Measurements from ENCODE around the gene ARMC12. TPM values are rescaled to one million over a fixed set of nuclear protein-coding genes. Genes with fewer than 3 reads are reported as not detected.

ARMC12 gene
- total and polyA plus RNA-seq, 2 of the 4 experiments (the other 2 are of a cell fraction), result 0.18 to 0.74 TPM

GRCh38 chr6:35718911-35719381 is 17.9 kb upstream of the ARMC12 start:
- peak overlapping the region; percentile 50 for H2AFZ ChIP-seq (replicated peaks; ENCODE audit: low read length, poor library complexity)
- H4K20me1 ChIP-seq (ENCODE audit: insufficient read depth, low read length), result no peaks in the 10 kb centered on the region
- H2BK120ac ChIP-seq (ENCODE audit: low read depth, low read length), result no peak overlapping the region
- H3K18ac ChIP-seq (ENCODE audit: low read depth, low read length), result no peak overlapping the region
- H3K9me3 ChIP-seq (ENCODE audit: control insufficient read depth, insufficient read depth, low read length), result no peaks in the 10 kb centered on the region
- CTCF ChIA-PET, result no interaction called here
- TF ChIP-seq MAZ (IDR thresholded peaks at IDR 0.05; ENCODE audit: borderline replicate concordance, low read depth, low read length) (no peak), CEBPB (IDR thresholded peaks at IDR 0.05; ENCODE audit: low read depth, low read length) (no peak), RAD21 (IDR thresholded peaks at IDR 0.05; ENCODE audit: low read length) (no peak), CTCF (conservative IDR thresholded peaks at IDR 0.05; ENCODE audit: low read depth, low read length) (no peak), BHLHE40 (IDR thresholded peaks at IDR 0.05; ENCODE audit: low read depth, low read length) (no peak), USF2 (IDR thresholded peaks at IDR 0.05; ENCODE audit: low read depth, low read length) (no peak), MAFK (IDR thresholded peaks at IDR 0.05; ENCODE audit: low read depth, low read length) (no peak), FOS (IDR thresholded peaks at IDR 0.05; ENCODE audit: low read depth, low read length) (no peak), NFE2L2 (IDR thresholded peaks at IDR 0.05; ENCODE audit: low read depth, low read length) (no peak), SMC3 (IDR thresholded peaks at IDR 0.05; ENCODE audit: low read depth, low read length) (no peak), ELK1 (IDR thresholded peaks at IDR 0.05; ENCODE audit: borderline replicate concordance, low read depth, low read length) (no peak), MXI1 (IDR thresholded peaks at IDR 0.05; ENCODE audit: borderline replicate concordance, low read depth, low read length) (no peak), RCOR1 (IDR thresholded peaks at IDR 0.05; ENCODE audit: insufficient replicate concordance, low read length) (no peak), CHD1 (IDR thresholded peaks at IDR 0.05; ENCODE audit: low read depth, low read length) (no peak), RFX5 (IDR thresholded peaks at IDR 0.05; ENCODE audit: low read depth, low read length) (no peak), POLR2A (IDR thresholded peaks at IDR 0.05; ENCODE audit: low read depth, low read length) (no peak)
- no peak overlapping the region for H3K9ac ChIP-seq (ENCODE audit: low read depth, low read length)
- H3K79me1 ChIP-seq (ENCODE audit: low read depth in 1 of 2, low read length in 2 of 2), result peaks cover 0 to 8% of the 10 kb centered on the region in 2 experiments; a peak in 1 of 4 replicates
- no peak overlapping the region for H4K5ac ChIP-seq (ENCODE audit: low read depth, low read length)
- no peak overlapping the region for H2BK20ac ChIP-seq (ENCODE audit: low read depth, low read length)
- H2BK15ac ChIP-seq (ENCODE audit: low read depth, low read length), result no peak overlapping the region
- no peak overlapping the region for H3K14ac ChIP-seq (replicated peaks; ENCODE audit: low read depth, low read length)
- 33% methylated on average over 2 of the region's 2 CpGs; no CpG with 5 or more reads in 1 of the 2 experiments for WGBS, 2 experiments (ENCODE audit: extremely low coverage in 2 of 2, insufficient read length in 1 of 2)
- H3K4me3 ChIP-seq (ENCODE audit: insufficient read depth, low read depth, low read length), result no peak overlapping the region
- H2AK9ac ChIP-seq (replicated peaks; ENCODE audit: low read depth, low read length, poor library complexity), result peak overlapping the region; percentile 8
- H4K91ac ChIP-seq (ENCODE audit: insufficient read depth, low read depth, low read length), result no peak overlapping the region
- DNase-seq (no peak), ATAC-seq (ENCODE audit: low read depth) (no peak)
- H3K27ac ChIP-seq (ENCODE audit: insufficient read depth, low read length), result no peak overlapping the region
- POLR2A ChIA-PET (ENCODE audit: unreplicated experiment), result no interaction called here
- H2BK5ac ChIP-seq (ENCODE audit: low read depth, low read length, poor library complexity, severe bottlenecking), result no peak overlapping the region
- peaks cover 4% of the 10 kb centered on the region; the same call in 1 of the 2 replicates for H3K27me3 ChIP-seq (ENCODE audit: control insufficient read depth, insufficient read depth, low read length)
- no TSS peak for BruUV-seq (replicated peaks)
- no peak overlapping the region for H3K4me2 ChIP-seq (ENCODE audit: low read depth, low read length)
- no peak overlapping the region for H3K56ac ChIP-seq (ENCODE audit: extremely low read depth, insufficient read depth, low read length)
- in situ Hi-C loops (cut with MboI; ENCODE audit: low sequenced_read_pairs) (no loop called here), intact Hi-C loops (cut with micrococcal nuclease) (no loop called here), dilution Hi-C loops (cut with HindIII; ENCODE audit: low sequenced_read_pairs, unreplicated experiment) (no loop called here)
- H3K23ac ChIP-seq (ENCODE audit: low read depth, low read length), result 0 out of 2 replicates have a peak overlapping the region, but pooled peaks have one; percentile 15
- H2AK5ac ChIP-seq (ENCODE audit: low read depth, low read length), result no peak overlapping the region
- H4K8ac ChIP-seq (ENCODE audit: low read depth in 2 of 2, low read length in 2 of 2), result peak overlapping the region; percentile 32 to 94; a peak in 2 of 4 replicates
- peaks cover 19% of the 10 kb centered on the region for H3K4me1 ChIP-seq (ENCODE audit: control insufficient read depth, insufficient read depth, low read length)
- peaks cover 11% of the 10 kb centered on the region for H3K9me1 ChIP-seq (ENCODE audit: insufficient read depth, low read length)
- H3K36me3 ChIP-seq (ENCODE audit: control insufficient read depth, insufficient read depth, low read length), result no peaks in the 10 kb centered on the region
- no peak overlapping the region for H3K4ac ChIP-seq (ENCODE audit: low read depth, low read length)
